GM04503 (cell line): ENCODE data around the gene PPP2R3B.
"Not testable (repeated sequence)": the region's sequence is repeated elsewhere in the genome, so short reads cannot be mapped to it uniquely, and the experiment has no call there.

Experiments
- DNase-seq: peaks from one replicate; pipeline ENCODE4 v3.0.0-alpha.2; 2012; ENCODE audit warnings: low read depth

The PPP2R3B gene

GRCh38 chrX:402857-403256, 16.1 kb upstream of the PPP2R3B start:
- DNase-seq, result no peak

GRCh38 chrX:400258-400657, 13.6 kb upstream of the PPP2R3B start:
- DNase-seq, result no peak

GRCh38 chrX:397575-397974, 10.9 kb upstream of the PPP2R3B start:
- peak; percentile 56 for DNase-seq

GRCh38 chrX:394830-395229, 8.1 kb upstream of the PPP2R3B start:
- no peak for DNase-seq

- no peak for DNase-seq
Observed at GRCh38 chrX:392575-392846, 5.8 kb upstream of the PPP2R3B start.

- no peak for DNase-seq
Observed at GRCh38 chrX:391717-392574, 5.2 kb upstream of the PPP2R3B start.

- no peak for DNase-seq
Observed at GRCh38 chrX:390459-390858, 3.8 kb upstream of the PPP2R3B start.

GRCh38 chrX:389021-389441, 2.3 kb upstream of the PPP2R3B start:
- DNase-seq, result no peak

GRCh38 chrX:387729-388128, 1.0 kb upstream of the PPP2R3B start:
- DNase-seq, result no peak

- no peak for DNase-seq
Observed at GRCh38 chrX:386239-386767, 404 bp downstream of the PPP2R3B start.

GRCh38 chrX:385736-386135, 971 bp downstream of the PPP2R3B start:
- DNase-seq, result not testable (repeated sequence)

GRCh38 chrX:384861-385260, 1.8 kb downstream of the PPP2R3B start:
- DNase-seq, result no peak

GRCh38 chrX:378443-378842, 8.3 kb downstream of the PPP2R3B start:
- no peak for DNase-seq

- DNase-seq, result not testable (repeated sequence)
Observed at GRCh38 chrX:376206-376605, 10.5 kb downstream of the PPP2R3B start.

GRCh38 chrX:375181-376036, 11.3 kb downstream of the PPP2R3B start:
- no peak for DNase-seq

GRCh38 chrX:374596-374995, 12.1 kb downstream of the PPP2R3B start:
- no peak for DNase-seq

- DNase-seq, result no peak
Observed at GRCh38 chrX:373641-374471, 12.9 kb downstream of the PPP2R3B start.

GRCh38 chrX:372856-373640, 13.7 kb downstream of the PPP2R3B start:
- no peak for DNase-seq

GRCh38 chrX:371907-372306, 14.8 kb downstream of the PPP2R3B start:
- DNase-seq, result no peak

- no peak for DNase-seq
Observed at GRCh38 chrX:370963-371745, 15.6 kb downstream of the PPP2R3B start.
